HG03575 (cell line): Measurements from ENCODE around the gene FCGR3A.
"Not testable (repeated sequence)": the region's sequence is repeated elsewhere in the genome, so short reads cannot be mapped to it uniquely, and the experiment has no call there.

Source experiments
- ATAC-seq: cut with Tn5 transposase; IDR thresholded peaks from one replicate; pipeline ENCODE4 v1.9.1; 2021; ENCODE audit not compliant: unreplicated experiment, insufficient number of reproducible peaks, low FRiP score; ENCODE audit errors: extremely low read depth

FCGR3A gene

GRCh38 chr1:161532644-161533567 lies 16.7 kb downstream of the FCGR3A start:
- ATAC-seq, result not testable (repeated sequence)

GRCh38 chr1:161531986-161532643 lies 17.5 kb downstream of the FCGR3A start:
- ATAC-seq, result no peak

GRCh38 chr1:161530671-161531641 lies 18.7 kb downstream of the FCGR3A start:
- peak; percentile 50 for ATAC-seq

GRCh38 chr1:161530158-161530557 lies 19.5 kb downstream of the FCGR3A start:
- not testable (repeated sequence) for ATAC-seq

- ATAC-seq, result not testable (repeated sequence)
Observed at GRCh38 chr1:161529463-161530104, 20.0 kb downstream of the FCGR3A start.

- not testable (repeated sequence) for ATAC-seq
Observed at GRCh38 chr1:161528550-161528949, 21.1 kb downstream of the FCGR3A start.

GRCh38 chr1:161525918-161526317 lies 23.7 kb downstream of the FCGR3A start:
- ATAC-seq, result not testable (repeated sequence)

GRCh38 chr1:161525321-161525720 lies 24.3 kb downstream of the FCGR3A start:
- not testable (repeated sequence) for ATAC-seq

GRCh38 chr1:161524742-161525291 lies 24.8 kb downstream of the FCGR3A start:
- not testable (repeated sequence) for ATAC-seq

- peak; percentile 48 for ATAC-seq
Observed at GRCh38 chr1:161523817-161524741, 25.5 kb downstream of the FCGR3A start, which contains the start of gene HSPA6. Gene HSPA6 (plus strand): TSS chr1:161524540. CDS start chr1:161524659, 119 bp downstream.

- ATAC-seq, result not testable (repeated sequence)
Observed at GRCh38 chr1:161523041-161523816, 26.4 kb downstream of the FCGR3A start.

GRCh38 chr1:161513953-161514352 lies 35.7 kb downstream of the FCGR3A start:
- not testable (repeated sequence) for ATAC-seq

- not testable (repeated sequence) for ATAC-seq
Observed at GRCh38 chr1:161513448-161513780, 36.2 kb downstream of the FCGR3A start.

- ATAC-seq, result not testable (repeated sequence)
Observed at GRCh38 chr1:161512636-161513447, 36.8 kb downstream of the FCGR3A start.

- ATAC-seq, result no peak
Observed at GRCh38 chr1:161511756-161512060, 37.9 kb downstream of the FCGR3A start.
